ENCODE data around the gene P2RX1.

The P2RX1 gene

DNA sequence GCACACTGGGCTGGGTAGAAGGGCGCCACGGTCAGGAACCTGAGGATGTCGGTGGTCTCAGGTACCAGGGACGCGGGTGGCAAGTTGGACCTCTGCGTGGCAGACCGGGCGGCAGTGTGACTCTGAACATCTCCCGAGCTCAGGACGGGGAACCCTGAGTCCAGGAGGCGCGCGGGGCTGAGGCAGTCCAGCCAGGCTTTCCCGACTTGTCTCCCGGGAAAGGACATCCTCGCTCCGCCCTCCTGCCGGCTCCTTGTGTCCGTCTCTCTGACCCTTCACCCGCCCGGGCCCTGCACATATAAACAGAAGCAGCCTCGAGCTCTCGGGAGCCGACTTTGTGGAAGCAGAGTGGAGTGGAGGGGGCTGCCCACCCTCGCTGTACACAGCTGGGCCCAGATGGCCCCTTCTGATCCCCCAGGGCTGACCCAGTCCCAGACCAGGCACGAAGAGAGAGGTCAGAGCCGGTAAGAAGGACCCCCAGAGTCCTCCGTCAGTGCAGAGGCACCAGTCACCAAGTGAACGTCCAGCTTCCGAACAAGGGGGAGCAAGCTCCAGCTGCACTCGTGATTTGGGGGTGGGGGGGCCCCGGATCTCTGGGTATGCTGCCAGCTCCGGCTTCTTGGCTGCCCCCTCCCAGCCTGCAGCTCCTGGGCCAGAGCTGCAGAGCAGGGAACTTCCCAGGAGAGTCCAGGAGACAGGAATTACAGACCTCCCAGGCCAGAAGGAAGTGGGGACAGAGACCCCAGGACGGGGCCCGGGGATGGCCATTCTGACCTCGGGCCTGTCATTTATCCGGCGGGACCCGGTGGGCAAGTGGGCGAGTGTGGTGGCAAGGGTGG, 8.5 kb upstream of the P2RX1 start:
- DNase-seq (ENCODE audit: low read depth) = no peak

DNA sequence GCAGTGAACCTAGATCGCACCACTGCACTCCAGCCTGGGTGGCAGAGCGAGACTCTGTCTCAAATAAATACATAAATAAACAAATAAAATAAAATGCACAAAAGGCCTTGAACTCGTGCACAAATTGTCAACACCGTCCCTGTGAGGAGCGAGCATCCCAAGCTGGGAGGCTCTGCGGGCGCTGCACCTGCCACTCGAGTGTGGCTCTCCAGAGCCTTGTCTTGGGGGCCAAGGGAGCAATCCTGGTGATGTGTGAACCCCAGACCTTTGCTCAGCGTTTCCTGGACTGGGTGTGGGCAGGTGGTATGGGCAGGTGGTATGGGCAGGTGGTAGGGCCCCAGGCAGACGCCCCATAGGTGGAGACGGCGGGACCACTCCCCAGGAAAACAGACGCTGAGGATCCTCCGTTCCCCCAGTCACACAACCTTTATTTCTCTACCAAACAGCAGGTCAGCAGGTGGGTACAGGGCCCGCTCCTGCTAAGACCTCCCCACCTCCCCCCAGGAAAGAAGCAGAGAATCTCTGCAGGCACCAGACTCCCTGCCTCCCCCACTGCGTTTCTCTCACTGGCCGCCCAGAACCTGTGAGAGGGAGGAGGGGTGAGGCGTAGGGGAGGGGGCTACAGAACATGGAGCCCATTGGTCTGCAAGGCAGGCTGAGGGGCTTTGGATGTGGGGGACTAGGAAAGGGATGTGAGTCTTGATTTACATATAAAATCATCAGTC, 7.4 kb upstream of the P2RX1 start:
- DNase-seq (ENCODE audit: low read depth) = no peak

DNA sequence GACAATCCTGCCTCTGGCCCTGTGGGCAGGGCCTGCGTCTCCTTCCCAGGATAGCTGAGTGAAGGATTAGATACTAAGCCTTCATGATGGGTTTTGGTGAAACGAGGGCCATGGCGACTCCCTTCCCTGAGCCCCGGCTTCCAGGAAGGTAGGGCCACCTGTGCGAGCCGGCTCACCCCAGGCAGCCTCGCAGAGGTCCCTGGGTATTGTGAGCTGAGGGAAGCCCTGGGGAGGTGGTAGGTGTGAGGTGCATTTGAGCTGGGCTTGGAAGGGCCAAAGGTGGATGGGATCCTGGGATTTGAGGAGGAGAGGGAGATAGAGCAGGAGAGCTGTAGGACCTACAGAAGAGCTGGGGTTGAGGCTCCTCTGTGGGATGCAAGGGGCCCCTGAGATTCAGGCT, 6.5 kb upstream of the P2RX1 start:
- DNase-seq (ENCODE audit: low read depth) = no peak

DNA sequence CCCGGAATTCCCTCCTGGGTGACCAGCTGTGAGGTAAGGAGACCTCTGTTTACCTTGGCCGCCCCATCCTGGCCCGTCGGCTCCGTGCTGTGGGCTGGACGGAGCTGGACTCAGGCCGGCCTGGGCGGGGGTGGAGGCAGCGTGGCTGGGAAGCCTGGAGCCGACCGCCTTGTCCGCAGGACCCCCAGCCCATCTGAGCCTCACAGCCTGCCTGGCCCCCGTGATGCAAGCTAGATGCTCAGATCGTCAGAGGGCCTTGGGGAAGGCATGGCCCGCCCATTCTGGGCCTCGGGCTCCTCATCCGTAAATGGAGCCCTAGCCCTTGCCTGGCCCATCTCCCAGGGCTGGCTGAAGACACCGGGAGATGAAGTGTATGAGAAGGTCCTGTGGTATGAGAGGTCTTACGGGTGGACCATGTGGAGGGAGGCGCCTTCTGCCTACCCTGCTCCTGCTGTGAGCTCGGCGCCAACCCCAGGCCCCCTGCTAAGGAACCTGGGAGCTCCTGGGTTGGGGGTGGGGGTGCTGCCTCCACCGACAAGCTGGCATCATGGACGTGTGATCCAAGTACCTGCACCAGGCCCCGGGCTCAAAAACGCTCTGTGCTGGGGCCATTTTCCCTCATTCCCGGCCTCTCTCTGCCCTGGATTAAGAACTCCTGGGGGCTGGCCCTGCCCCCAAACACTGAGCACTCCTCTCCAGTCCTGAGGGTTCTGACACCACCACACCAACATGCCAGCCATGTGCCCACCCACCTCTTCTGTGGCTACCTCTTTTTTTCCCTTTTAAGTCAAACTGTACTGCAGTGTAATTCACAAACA, 5.4 kb upstream of the P2RX1 start:
- no peak for DNase-seq (ENCODE audit: low read depth)

DNA sequence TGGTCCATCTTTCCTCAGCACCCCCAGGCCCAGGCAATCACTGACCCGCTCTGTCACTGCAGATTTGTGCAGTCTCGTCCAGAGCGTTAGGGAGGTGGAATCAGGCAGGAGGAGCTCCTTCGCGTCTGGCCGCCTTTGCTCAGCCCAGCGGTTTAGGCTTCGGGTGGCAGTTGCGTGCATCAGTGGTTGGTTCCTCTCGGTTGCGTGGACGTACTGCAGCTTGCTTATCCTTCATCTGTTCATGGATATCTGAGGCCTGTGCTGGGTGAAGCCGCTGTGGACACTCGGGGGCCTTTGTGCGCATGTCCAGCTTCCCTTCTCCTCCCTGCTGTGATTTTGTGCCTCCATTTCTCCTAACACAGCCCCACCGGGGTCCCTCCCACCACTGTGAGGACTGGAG, 4.7 kb upstream of the P2RX1 start:
- DNase-seq (ENCODE audit: low read depth) = no peak

DNA sequence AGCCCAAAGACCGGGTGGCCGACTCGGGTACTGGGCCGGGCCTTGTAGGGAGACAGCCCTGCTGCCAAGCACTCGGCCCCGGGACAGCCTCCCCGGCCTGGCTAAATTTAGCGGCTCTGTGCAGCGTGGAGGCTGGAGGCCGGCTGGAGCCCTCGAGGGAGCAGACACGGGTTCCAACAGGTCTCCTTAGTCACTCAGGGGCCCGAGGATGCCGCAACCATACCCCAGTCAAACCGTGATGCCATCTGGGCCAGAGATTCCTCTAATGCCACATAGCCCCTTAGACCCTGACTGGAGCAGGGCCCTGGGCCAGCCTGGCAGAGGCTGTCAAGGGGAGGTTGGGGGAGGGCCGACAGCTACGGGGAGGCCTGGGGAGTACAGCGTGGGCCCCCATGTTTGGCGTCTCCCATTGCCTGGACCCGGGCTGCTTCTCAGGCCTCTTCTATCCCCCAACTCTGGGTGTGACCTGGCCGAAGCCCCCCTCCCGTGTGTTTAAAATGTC, 2.9 kb upstream of the P2RX1 start:
- DNase-seq (ENCODE audit: low read depth) = no peak

DNA sequence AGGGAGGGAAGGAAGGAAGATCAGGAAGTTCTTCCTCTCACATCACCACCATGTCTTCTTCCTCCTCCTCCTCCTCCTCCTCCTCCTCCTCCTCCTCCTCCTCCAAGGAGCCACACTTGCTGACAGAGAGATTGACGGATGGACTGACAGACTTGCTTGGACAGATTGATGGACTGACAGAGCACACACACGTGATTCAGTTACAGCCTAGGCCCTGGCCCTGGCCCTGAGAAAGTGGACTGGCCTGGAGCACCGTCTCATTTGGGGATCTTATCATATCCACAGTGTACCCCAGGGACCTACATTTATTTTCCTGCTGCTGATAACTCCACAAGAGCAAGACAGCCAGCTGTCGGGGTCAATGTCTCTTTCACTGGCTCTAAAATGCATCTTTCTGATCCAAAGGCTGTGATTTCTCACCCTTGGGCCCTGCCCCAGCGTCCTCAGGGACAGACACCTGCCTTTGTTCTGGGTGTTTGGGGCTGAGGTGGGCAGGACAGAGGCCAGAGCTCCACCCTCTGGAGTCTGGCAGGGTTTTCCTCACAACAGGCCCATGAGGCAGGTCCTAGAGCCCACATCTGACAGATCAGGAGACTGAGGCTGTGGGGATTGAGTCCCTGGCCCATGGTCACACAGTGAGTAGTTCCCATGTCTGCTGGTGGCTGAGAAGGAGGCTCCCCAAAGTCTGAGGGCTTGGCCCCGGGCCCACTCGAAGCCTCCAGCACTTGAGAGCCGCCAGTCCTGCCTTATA, 2.3 kb upstream of the P2RX1 start:
- no peak for DNase-seq (ENCODE audit: low read depth)

DNA sequence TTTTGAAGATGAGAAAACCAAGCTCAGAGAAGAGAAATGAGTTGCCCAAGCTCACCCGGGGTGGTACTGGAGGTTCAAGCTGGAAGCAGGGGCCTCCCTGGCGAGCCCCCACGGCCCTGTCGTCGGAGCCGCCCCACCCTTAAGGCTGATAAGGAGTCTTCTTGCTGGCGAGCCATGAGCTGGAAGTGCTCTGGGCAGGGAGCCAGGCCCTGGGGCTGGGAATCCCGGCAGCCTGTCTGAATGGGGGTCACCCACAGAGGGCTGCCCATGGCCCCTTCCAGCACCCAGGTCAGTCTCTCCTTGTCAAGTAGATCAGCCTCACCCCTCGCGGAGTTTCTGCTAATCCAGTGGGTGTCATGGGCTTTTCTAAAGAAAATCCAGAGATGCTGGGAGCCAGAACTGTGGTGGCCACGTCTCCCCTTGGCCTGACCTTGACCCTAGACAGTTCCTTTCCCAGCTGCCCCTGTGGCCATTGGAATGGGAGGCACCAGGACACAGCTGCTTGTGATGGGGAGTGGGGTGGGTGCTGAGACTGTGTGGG, 1.2 kb upstream of the P2RX1 start:
- no peak for DNase-seq (ENCODE audit: low read depth)

DNA sequence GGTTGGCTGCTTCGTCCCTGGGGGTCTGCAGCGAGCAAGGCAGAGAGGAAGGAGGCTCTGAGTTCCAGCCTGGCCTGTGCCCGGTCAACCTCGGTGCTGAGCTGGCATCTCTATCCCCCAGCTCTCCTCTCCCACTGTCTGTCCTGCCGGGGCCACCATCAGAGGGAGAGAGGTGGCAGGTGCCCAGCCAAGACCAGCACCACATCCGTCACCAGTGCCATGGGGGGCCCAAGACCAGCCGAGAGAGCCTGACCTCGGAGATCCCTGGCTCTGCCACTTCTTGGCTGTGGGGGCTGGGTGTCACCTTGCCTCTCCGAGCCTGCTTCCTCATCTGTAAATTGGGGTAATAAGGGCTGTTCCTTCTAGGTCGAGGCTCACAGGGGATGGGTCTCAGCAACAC, 560 bp upstream of the P2RX1 start:
- DNase-seq (ENCODE audit: low read depth) = no peak

DNA sequence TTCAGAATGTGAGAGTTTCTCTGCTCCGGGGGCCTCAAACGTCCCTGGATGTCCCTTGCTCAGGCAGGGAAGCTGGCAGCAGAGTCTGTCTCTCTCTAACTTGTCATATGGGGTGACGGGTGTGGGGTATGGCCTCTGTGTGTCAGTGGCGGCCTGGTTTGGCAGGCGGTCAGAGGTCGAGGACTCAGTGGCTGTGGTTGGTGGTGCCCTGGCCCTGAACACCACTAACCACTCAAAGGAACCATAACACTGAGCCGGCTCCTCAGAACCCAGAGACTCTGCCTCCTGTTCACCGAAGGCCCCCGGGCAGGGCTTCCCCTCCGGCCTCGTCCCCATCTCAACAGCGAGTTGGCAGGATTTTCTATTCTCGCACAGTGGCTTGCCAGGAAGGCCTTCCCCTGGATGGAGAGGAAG, 677 bp downstream of the P2RX1 start:
- DNase-seq (ENCODE audit: low read depth) = no peak

DNA sequence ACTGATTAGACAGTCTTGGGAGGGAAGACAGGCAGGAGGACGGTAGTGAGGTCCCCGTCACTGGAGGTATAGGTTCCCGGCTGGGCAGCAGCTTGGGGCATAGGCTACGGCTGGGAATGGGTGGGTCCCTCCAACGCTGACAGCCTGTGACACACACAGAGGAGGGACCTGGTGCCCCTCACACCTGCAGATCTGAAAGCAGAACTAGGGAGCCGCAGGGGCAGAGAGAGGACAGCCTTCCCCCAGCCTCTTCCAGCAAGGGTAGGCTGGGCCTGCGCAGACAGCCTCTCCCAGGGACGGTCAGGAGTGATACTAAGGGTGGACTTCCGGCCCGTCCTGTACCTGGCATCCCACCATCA, 2.0 kb downstream of the P2RX1 start:
- no peak for DNase-seq (ENCODE audit: low read depth)

DNA sequence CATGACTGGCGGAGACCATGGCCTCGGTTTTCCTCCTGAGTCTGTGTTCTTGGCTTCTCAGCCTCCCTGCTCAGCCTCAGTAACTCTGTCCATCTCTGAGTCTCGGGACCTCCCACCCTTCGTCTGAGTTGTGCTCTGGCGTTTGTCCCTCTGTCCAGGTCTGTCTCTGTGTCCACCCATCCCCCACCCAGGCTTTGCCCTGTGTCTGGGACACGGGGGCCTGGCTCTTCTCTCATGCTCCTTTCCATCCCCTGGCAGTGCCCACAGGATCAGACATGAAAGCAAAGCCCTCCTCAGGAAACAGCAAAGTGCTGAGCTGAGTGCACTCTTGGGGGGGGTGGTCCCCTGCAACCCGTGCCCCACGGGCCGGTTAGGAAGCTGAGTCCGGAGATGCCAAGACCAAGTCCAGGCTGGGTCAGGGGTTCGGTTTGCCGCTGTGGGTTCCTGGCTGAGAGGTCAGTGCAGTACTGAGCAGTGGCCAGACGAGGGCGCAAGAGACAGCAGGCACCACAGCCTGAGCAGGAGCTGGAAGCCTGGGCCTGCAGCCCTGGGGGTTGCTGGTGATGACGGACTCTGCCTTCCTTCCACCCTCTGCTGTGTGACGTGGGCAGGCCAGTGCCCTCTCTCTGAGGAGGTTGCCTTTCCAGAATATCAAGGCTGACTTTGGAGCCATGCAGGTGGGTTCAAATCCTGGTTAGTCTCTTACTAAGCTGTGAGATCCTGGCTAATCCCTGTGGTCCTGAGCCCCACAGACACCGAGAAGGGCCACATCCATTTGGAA, 2.5 kb downstream of the P2RX1 start:
- peak; percentile 56 for DNase-seq (ENCODE audit: low read depth)

DNA sequence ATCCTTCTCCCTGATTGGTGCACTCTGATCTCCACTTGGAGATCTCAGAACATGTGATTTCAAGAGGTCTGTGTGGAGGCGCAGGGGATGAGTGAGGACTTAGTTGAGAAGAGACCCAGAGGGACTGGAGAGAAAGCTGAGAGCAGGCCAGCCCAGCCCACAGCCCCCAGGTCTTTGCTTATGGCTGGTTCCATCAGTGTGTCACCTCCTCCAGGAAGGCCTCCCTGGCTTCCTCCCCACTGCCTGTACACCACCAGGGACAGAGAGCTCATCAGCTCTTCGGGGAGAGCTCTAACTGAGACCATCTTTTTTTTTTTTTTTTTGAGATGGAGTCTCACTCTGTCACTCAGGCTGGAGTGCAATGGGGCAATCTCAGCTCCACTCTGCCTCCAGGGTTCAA, 3.4 kb downstream of the P2RX1 start:
- DNase-seq (ENCODE audit: low read depth) = no peak

DNA sequence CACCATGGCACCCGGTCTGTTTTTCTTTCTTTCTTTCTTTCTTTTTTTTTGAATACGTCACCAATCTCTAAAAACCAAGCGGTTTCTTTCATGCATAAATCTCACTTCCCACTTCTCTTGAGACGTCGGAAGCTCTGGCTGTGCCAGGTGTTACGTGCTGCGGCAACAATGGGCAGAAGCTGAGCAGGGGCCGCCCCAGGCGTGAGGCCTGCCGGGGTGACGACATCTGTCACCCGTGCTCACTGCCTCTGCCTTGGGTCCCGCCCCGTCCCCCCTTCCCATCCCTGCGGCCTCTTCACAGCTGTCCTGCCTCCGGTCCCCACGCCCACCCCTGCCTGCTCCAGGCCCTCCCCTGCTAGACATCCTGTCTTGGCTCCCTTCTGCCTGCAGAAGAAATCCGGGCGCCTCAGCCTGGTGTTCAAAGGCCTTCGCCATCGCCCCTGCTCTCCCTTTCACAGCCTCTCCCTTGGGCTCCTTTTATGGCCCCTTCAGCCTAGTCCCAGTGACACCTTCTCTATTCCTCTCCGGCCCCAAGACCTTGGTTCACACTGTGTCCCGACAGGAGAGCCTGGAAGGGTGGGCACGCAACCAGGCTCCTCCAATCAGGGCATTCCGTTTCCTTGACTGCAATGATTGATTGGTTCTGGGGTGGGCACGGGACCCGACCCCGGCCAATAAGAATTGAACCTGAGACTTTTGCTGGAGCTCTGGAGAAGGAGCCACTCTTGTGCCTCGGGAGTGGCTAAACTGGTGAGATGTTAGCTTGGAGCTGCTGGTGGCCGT, 4.8 kb downstream of the P2RX1 start:
- DNase-seq (ENCODE audit: low read depth) = no peak

DNA sequence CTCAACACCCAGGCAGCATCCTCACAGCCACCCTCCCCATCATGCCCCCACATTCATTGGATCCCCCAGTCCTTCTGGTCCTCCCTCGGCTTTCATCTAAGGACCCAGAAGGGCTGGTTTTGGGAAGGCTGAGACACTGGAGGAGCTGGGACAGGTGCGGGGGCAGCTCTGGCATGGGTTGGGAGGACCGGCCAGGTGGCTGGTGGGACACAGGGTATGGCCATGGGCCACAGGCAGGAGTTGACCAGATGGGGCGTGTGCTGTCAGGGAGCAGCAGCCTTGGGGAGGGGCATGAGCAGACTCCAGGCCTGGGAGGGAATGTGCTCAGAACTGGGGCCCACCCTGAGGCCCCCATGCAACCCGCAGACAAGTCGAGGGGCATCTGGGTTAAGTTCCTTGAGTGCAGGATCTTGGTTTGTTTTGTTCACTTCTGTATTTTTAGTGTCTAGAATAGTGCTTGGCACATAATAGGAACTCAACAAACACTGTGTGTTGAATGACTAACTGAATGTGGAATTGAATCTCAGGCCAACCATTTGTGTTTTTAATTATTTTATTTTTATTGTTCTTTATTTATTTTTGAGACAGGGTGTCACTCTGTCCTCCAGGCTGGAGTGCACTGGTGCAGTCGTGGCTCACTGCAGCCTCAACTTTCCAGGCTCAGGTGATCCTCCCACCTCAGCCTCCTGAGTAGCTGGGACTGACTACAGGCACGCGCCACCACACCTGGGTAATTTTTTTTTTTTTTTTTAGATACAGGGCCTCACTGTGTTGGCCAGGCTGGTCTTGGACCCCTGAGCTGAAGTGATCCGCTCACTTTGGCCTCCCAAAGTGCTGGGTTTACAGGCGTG, 5.6 kb downstream of the P2RX1 start:
- no peak for DNase-seq (ENCODE audit: low read depth)

DNA sequence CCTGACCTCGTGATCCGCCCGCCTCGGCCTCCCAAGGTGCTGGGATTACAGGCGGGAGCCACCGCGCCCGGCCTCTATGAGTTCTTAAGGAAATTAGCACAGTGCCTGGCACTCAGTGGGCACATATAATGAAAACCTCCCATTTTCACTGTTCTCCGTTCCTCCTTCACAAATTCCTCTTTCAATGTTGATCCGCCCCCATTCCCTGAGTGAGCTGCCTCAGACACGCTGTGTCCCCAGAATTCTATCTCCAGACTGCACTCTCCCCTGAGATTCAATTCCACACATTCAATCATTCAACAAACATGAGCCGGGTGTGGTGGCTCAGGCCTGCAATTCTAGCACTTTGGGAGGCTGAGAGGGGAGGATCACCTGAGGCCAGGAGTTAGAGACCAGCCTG, 7.0 kb downstream of the P2RX1 start:
- DNase-seq (ENCODE audit: low read depth) = no peak

DNA sequence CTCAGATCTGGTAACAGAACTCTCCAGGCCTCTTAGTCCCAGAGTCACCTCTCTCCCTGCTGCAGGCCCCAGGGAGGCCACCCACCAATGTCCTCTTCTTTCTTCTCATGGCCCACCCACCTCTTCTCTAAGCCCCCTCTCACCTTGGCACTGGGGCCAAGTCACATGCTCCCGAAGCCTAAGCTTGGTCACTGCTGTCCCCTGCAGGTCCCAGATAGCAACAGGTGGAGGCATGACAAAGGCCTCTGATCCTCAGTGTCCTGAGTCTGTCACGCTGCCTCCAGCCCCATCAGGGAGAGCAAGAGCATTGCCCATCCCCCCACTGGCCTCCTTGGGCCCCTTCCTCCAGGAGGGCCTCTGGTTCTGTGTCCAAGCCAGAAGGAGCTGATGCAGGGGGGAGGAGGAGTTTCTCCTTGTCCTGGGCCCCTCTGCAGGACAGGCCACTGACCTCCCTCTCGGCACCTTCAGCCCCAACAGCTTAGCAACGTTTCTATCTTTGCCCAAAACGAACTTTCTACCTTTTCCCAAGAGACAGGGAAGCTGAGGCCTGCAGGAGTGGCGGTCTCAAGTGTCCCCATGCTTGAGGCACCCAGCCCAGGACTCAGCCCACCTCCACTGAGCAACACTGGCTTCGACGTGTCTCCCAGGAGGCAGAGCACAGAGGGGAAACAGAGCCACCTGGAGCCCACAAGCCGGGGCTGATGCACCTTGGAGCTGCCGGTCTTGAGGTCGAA, 8.6 kb downstream of the P2RX1 start:
- DNase-seq (ENCODE audit: low read depth) = no peak

DNA sequence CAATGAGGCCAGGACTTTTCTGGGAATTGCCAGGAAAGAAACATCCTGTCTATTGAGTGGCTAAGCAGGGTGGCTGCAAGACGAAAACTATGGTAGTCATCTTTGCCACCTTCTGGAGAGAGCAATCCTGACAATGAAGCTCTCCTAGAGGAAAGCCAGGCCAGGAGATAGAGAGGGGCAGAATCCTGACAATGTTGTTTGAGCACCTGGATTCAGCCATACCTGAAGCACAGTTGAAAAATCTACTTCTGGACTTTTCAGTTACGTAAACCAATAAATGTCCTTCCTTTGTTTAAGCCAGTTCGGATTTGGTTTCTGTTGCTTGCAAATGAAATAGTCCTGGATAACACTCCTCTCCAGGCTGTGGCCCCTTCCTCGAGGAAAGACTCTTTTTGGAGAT, 9.4 kb downstream of the P2RX1 start:
- no peak for DNase-seq (ENCODE audit: low read depth)
